ENCODE data around the gene DNAJC30. TPM values are rescaled to one million over a fixed set of nuclear protein-coding genes. Genes with fewer than 3 reads are reported as not detected.

Gene DNAJC30
- total RNA-seq, 2 donors from 2014 or later: 4.3 to 5.8 TPM

GRCh38 chr7:73647725-73648592 lies 35.3 kb downstream of the DNAJC30 start:
- H3K36me3 Mint-ChIP-seq (ENCODE audit: insufficient read depth in 2 of 2): peaks cover 0 to 1% of the 10 kb centered on the region in 2 donors
- peak overlapping the region; percentile 81 to 87 for H3K4me3 Mint-ChIP-seq
- DNase-seq: peak; percentile 48 to 58
- H3K27ac Mint-ChIP-seq: no peak overlapping the region
- H3K9me3 Mint-ChIP-seq: no peaks in the 10 kb centered on the region
- peaks cover 18% of the 10 kb centered on the region for H3K4me1 Mint-ChIP-seq (ENCODE audit: low read depth)
- ATAC-seq (replicated peaks in 1 of 2): peak; percentile 85 to 87
- H3K27me3 Mint-ChIP-seq (ENCODE audit: low read depth): peaks cover 70% of the 10 kb centered on the region

- Mint-ChIP-seq H3K27ac (no peak overlapping the region), H3K27me3 (ENCODE audit: low read depth) (peaks cover 63% of the 10 kb centered on the region), H3K4me3 (peak overlapping the region in 1 of 2 donors; percentile 27), H3K9me3 (no peaks in the 10 kb centered on the region), H3K4me1 (ENCODE audit: low read depth) (peaks cover 18% of the 10 kb centered on the region), H3K36me3 (ENCODE audit: insufficient read depth in 2 of 2) (peaks cover 0 to 1% of the 10 kb centered on the region in 2 donors)
- ATAC-seq (replicated peaks in 1 of 2): no peak
- no peak for DNase-seq
These were observed 36.2 kb downstream of the DNAJC30 start for GRCh38 chr7:73646785-73647724.

GRCh38 chr7:73645643-73646174 lies 37.5 kb downstream of the DNAJC30 start:
- peaks cover 0 to 2% of the 10 kb centered on the region in 2 donors for H3K36me3 Mint-ChIP-seq (ENCODE audit: insufficient read depth in 2 of 2)
- no peak overlapping the region for H3K4me3 Mint-ChIP-seq
- ATAC-seq (replicated peaks in 1 of 2): no peak
- no peak overlapping the region for H3K27ac Mint-ChIP-seq
- H3K4me1 Mint-ChIP-seq (ENCODE audit: low read depth): peaks cover 18% of the 10 kb centered on the region
- H3K27me3 Mint-ChIP-seq (ENCODE audit: low read depth): peaks cover 54% of the 10 kb centered on the region
- DNase-seq: no peak
- peaks cover 0 to 1% of the 10 kb centered on the region in 2 donors for H3K9me3 Mint-ChIP-seq

- ATAC-seq (replicated peaks in 1 of 2) (no peak), DNase-seq (no peak)
- H3K27ac Mint-ChIP-seq: no peak overlapping the region
- H3K27me3 Mint-ChIP-seq (ENCODE audit: low read depth): peaks cover 45% of the 10 kb centered on the region
- H3K4me1 Mint-ChIP-seq (ENCODE audit: low read depth): peaks cover 18% of the 10 kb centered on the region
- peaks cover 0 to 2% of the 10 kb centered on the region in 2 donors for H3K36me3 Mint-ChIP-seq (ENCODE audit: insufficient read depth in 2 of 2)
- peaks cover 0 to 1% of the 10 kb centered on the region in 2 donors for H3K9me3 Mint-ChIP-seq
- H3K4me3 Mint-ChIP-seq: no peak overlapping the region
These were observed 38.5 kb downstream of the DNAJC30 start for GRCh38 chr7:73644688-73645286.

- Mint-ChIP-seq H3K9me3 (peaks cover 0 to 1% of the 10 kb centered on the region in 2 donors), H3K27me3 (ENCODE audit: low read depth) (peaks cover 25% of the 10 kb centered on the region), H3K4me3 (no peak overlapping the region), H3K4me1 (ENCODE audit: low read depth) (no peaks in the 10 kb centered on the region), H3K27ac (no peak overlapping the region), H3K36me3 (ENCODE audit: insufficient read depth in 2 of 2) (peaks cover 0 to 4% of the 10 kb centered on the region in 2 donors)
- no peak for ATAC-seq (replicated peaks in 1 of 2)
- no peak for DNase-seq
These were observed 40.4 kb downstream of the DNAJC30 start for GRCh38 chr7:73642834-73643233.

GRCh38 chr7:73638911-73639310 lies 44.3 kb downstream of the DNAJC30 start:
- DNase-seq (no peak), ATAC-seq (replicated peaks in 1 of 2) (no peak)
- H3K27ac Mint-ChIP-seq: no peak overlapping the region
- no peak overlapping the region for H3K4me3 Mint-ChIP-seq
- peaks cover 8% of the 10 kb centered on the region for H3K4me1 Mint-ChIP-seq (ENCODE audit: low read depth)
- peaks cover 10% of the 10 kb centered on the region for H3K27me3 Mint-ChIP-seq (ENCODE audit: low read depth)
- peaks cover 0 to 1% of the 10 kb centered on the region in 2 donors for H3K9me3 Mint-ChIP-seq
- H3K36me3 Mint-ChIP-seq (ENCODE audit: insufficient read depth in 2 of 2): peaks cover 0 to 4% of the 10 kb centered on the region in 2 donors

- Mint-ChIP-seq H3K4me1 (ENCODE audit: low read depth) (peaks cover 8% of the 10 kb centered on the region), H3K27ac (no peak overlapping the region), H3K9me3 (no peaks in the 10 kb centered on the region), H3K4me3 (no peak overlapping the region), H3K27me3 (ENCODE audit: low read depth) (peaks cover 33% of the 10 kb centered on the region), H3K36me3 (ENCODE audit: insufficient read depth in 2 of 2) (peaks cover 0 to 1% of the 10 kb centered on the region in 2 donors)
- DNase-seq (no peak), ATAC-seq (replicated peaks in 1 of 2) (no peak)
These were observed 47.6 kb downstream of the DNAJC30 start for GRCh38 chr7:73635428-73636200.

- ATAC-seq (replicated peaks in 1 of 2): no peak
- Mint-ChIP-seq H3K9me3 (no peaks in the 10 kb centered on the region), H3K36me3 (ENCODE audit: insufficient read depth in 2 of 2) (no peaks in the 10 kb centered on the region), H3K27ac (no peak overlapping the region), H3K4me1 (ENCODE audit: low read depth) (peaks cover 8% of the 10 kb centered on the region), H3K4me3 (no peak overlapping the region), H3K27me3 (ENCODE audit: low read depth) (peaks cover 38% of the 10 kb centered on the region)
- DNase-seq: no peak
These were observed 49.4 kb downstream of the DNAJC30 start for GRCh38 chr7:73633844-73634243.

- no peak overlapping the region for H3K4me3 Mint-ChIP-seq
- no peak for DNase-seq
- H3K36me3 Mint-ChIP-seq (ENCODE audit: insufficient read depth in 2 of 2): no peaks in the 10 kb centered on the region
- no peak for ATAC-seq (replicated peaks in 1 of 2)
- H3K9me3 Mint-ChIP-seq: no peaks in the 10 kb centered on the region
- H3K27ac Mint-ChIP-seq: no peak overlapping the region
- peaks cover 43% of the 10 kb centered on the region for H3K27me3 Mint-ChIP-seq (ENCODE audit: low read depth)
- peaks cover 8% of the 10 kb centered on the region for H3K4me1 Mint-ChIP-seq (ENCODE audit: low read depth)
These were observed 49.9 kb downstream of the DNAJC30 start for GRCh38 chr7:73633323-73633722.

- Mint-ChIP-seq H3K27ac (no peak overlapping the region), H3K4me1 (ENCODE audit: low read depth) (peaks cover 7% of the 10 kb centered on the region), H3K4me3 (no peak overlapping the region), H3K9me3 (no peaks in the 10 kb centered on the region), H3K36me3 (ENCODE audit: insufficient read depth in 2 of 2) (no peaks in the 10 kb centered on the region), H3K27me3 (ENCODE audit: low read depth) (peaks cover 57% of the 10 kb centered on the region)
- no peak for DNase-seq
- ATAC-seq (replicated peaks in 1 of 2): no peak
These were observed 51.7 kb downstream of the DNAJC30 start for GRCh38 chr7:73631558-73631957.
